GM12878 (cell line): Measurements from ENCODE around the gene CDC14A. TPM values are rescaled to one million over a fixed set of nuclear protein-coding genes. Genes with fewer than 3 reads are reported as not detected.

ENCODE experiments used
- ATAC-seq: fragments of 200-7000 bp; cut with Tn5 transposase; 3 replicates; pipeline ENCODE4 v1.9.1; 2020; ENCODE audit warnings: mild to moderate bottlenecking, moderate library complexity
- BruUV-seq: library from RNA; stranded (reverse); fragments of 400-500 nt; replicated peaks from 2 replicates; lab custom pipeline; 2021; lab: Mats Ljungman, UMichigan
- CTCF ChIA-PET: fragments of 300-600 bp; sonication (Branson Sonifier 250); formaldehyde crosslinking; extraction: SDS; loops from one replicate; lab custom pipeline; 2021; ENCODE audit warnings: inconsistent platforms; lab: Yijun Ruan, JAX
- POLR2A ChIA-PET: fragments of 350-600 bp; formaldehyde crosslinking; extraction: SDS; loops from one replicate; lab custom pipeline; 2021; ENCODE audit warnings: inconsistent platforms; lab: Charles Lee
- RAD21 ChIA-PET: fragments of 300-600 bp; sonication (Branson Sonifier 250); formaldehyde crosslinking; loops from one replicate; lab custom pipeline; 2023; ENCODE audit warnings: antibody characterized with exemption; ENCODE audit not compliant: unreplicated experiment; lab: Charles Lee
- SMC1A ChIA-PET: fragments of 300-600 bp; sonication (Branson Sonifier 250); formaldehyde crosslinking; loops from one replicate; lab custom pipeline; 2023; ENCODE audit not compliant: unreplicated experiment, uncharacterized antibody; lab: Charles Lee
- DNase-seq: peaks from one replicate; pipeline ENCODE4 v3.0.0-alpha.2; 2011; ENCODE audit warnings: low read depth, low spot score
- FAIRE-seq: peaks from 3 replicates; lab custom pipeline; 2011; peaks lifted over from hg19 to GRCh38; lab: Jason Lieb, UNC
- H2AFZ ChIP-seq: 2 replicates; pipeline ENCODE4 v1.6.0; 2011; ENCODE audit warnings: low read depth, low read length, control low read depth; ENCODE audit not compliant: control insufficient read depth
- H3K27ac ChIP-seq: 2 replicates; pipeline ENCODE4 v1.5.1; 2011; ENCODE audit warnings: control low read depth; ENCODE audit not compliant: control insufficient read depth, insufficient read depth
- H3K27me3 ChIP-seq, 2 experiments: replicated peaks in 1 of 2; 2 replicates each; pipeline versions ENCODE4 v1.6.0 to v1.6.1; 2011; ENCODE audit warnings: low read length in 1 of 2; ENCODE audit not compliant: control insufficient read depth in 2 of 2, insufficient read depth in 2 of 2
- H3K36me3 ChIP-seq, 2 experiments: 2 replicates each; pipeline ENCODE4 v1.5.1; 2011; ENCODE audit warnings: low read length in 1 of 2; ENCODE audit not compliant: control insufficient read depth in 2 of 2, insufficient read depth in 2 of 2
- H3K4me1 ChIP-seq: 2 replicates; pipeline ENCODE4 v1.6.1; 2011; ENCODE audit warnings: mild to moderate bottlenecking, low read length, moderate library complexity, mixed read lengths; ENCODE audit not compliant: control insufficient read depth, insufficient read depth
- H3K4me2 ChIP-seq: 2 replicates; pipeline ENCODE4 v1.6.0; 2011; ENCODE audit warnings: control low read depth; ENCODE audit not compliant: control insufficient read depth, insufficient read depth
- H3K4me3 ChIP-seq: fragments of 200-600 bp; sonication (generic); 2 replicates; pipeline ENCODE4 v1.5.1; 2016
- H3K79me2 ChIP-seq: 2 replicates; pipeline ENCODE4 v1.6.0; 2011; ENCODE audit warnings: low read length; ENCODE audit not compliant: control insufficient read depth, insufficient read depth
- H3K9ac ChIP-seq: 2 replicates; pipeline ENCODE4 v1.8.0; 2011; ENCODE audit warnings: low read length, control low read depth, mixed read lengths; ENCODE audit not compliant: control insufficient read depth, insufficient read depth
- H3K9me3 ChIP-seq: replicated peaks from 3 replicates; pipeline ENCODE4 v1.5.1; 2011; ENCODE audit warnings: mild to moderate bottlenecking, low read length; ENCODE audit not compliant: control insufficient read depth, insufficient read depth
- H4K20me1 ChIP-seq: 2 replicates; pipeline ENCODE4 v1.6.0; 2011; ENCODE audit not compliant: control insufficient read depth, insufficient read depth
- ASH2L ChIP-seq: fragments of 300-600, 200-600 bp; sonication (generic); IDR thresholded peaks from 2 replicates; pipeline ENCODE4 v1.6.1; 2017; ENCODE audit warnings: low read depth, mild to moderate bottlenecking, borderline replicate concordance
- EZH2 ChIP-seq: IDR thresholded peaks from 2 replicates; pipeline ENCODE4 v1.6.1; 2012; ENCODE audit warnings: low read depth, mild to moderate bottlenecking, control low read depth, inconsistent platforms, low read length, borderline replicate concordance; ENCODE audit not compliant: control insufficient read depth
- JUNB ChIP-seq: IDR thresholded peaks from 2 replicates; pipeline ENCODE4 v1.6.1; 2016; ENCODE audit warnings: antibody characterized with exemption, mild to moderate bottlenecking
- MEF2A ChIP-seq: IDR thresholded peaks from 2 replicates; pipeline ENCODE4 v1.6.1; 2011; ENCODE audit warnings: low read depth, mild to moderate bottlenecking, low read length, moderate library complexity; ENCODE audit not compliant: insufficient read depth
- NFXL1 ChIP-seq: fragments of 450-650 bp; IDR thresholded peaks from 2 replicates; pipeline ENCODE4 v1.6.1; 2017; ENCODE audit warnings: antibody characterized with exemption, mild to moderate bottlenecking, borderline replicate concordance
- PAX5 ChIP-seq: IDR thresholded peaks from 2 replicates; pipeline ENCODE4 v1.6.1; 2011; ENCODE audit warnings: low read depth, low read length, borderline replicate concordance
- SMC3 ChIP-seq: IDR thresholded peaks from 2 replicates; pipeline ENCODE4 v1.6.1; 2011; ENCODE audit warnings: low read length, improper control_type of control experiment, borderline replicate concordance
- TCF3 ChIP-seq: IDR thresholded peaks from 2 replicates; pipeline ENCODE4 v1.6.1; 2012; ENCODE audit warnings: low read depth, mild to moderate bottlenecking, low read length, borderline replicate concordance; ENCODE audit not compliant: insufficient read depth
- WGBS: methylation state at CpG from one replicate; pipeline ENCODE4 v1.1.6; 2016; ENCODE audit warnings: low lambda C conversion rate; ENCODE audit not compliant: insufficient replicate concordance, insufficient coverage; ENCODE audit errors: missing lambda C conversion rate; 5-methylcytosine and 5-hydroxymethylcytosine counted together
- in situ Hi-C: fragments of 300-500 bp; cut with MboI; formaldehyde crosslinking; loops from 9 replicates; pipeline ENCODE4 v1.14.3; 2018; ENCODE audit warnings: mixed read lengths
- intact Hi-C: fragments of 100-400 bp; cut with micrococcal nuclease; formaldehyde crosslinking; loops from one replicate; pipeline ENCODE4 v1.14.2; 2022; ENCODE audit not compliant: unreplicated experiment
- polyA plus RNA-seq, 11 experiments: library from polyadenylated mRNA; depleted of rRNA in 4 of 11; unstranded in 6 of 11; stranded (reverse) in 5 of 11; fragments of >200 nt; fragmentation: Nextera tagmentation in 4 of 11; fragmentation: Illumina TruSeq in 1 of 11; extraction: Ambion mirVana in 4 of 11; extraction: Trizol in 1 of 11; gene quantifications; 1 replicate in 1 of 11; 2 replicates in 10 of 11; pipeline versions ENCODE4 v1.2.1 to v1.2.3, GENCODE V29; 2011 to 2016; ENCODE audit warnings: inconsistent platforms in 2 of 11, missing spikeins in 2 of 11, low read depth in 1 of 11
- total RNA-seq, 4 experiments: library from RNA; depleted of rRNA in 3 of 4; stranded (reverse); fragments of >200 nt in 3 of 4; fragmentation: Illumina TruSeq in 1 of 4; extraction: Trizol in 1 of 4; gene quantifications; 2 replicates each; pipeline versions ENCODE4 v1.2.1 to v1.2.3, GENCODE V29; 2013 to 2021
- TF ChIP-seq, protein P1 (sequence below): IDR thresholded peaks from 2 replicates; pipeline ENCODE4 v1.6.1; 2012; ENCODE audit warnings: low read length, inconsistent platforms
- TF ChIP-seq, protein P2 (sequence below): IDR thresholded peaks from 2 replicates; pipeline ENCODE4 v1.6.1; 2011; ENCODE audit warnings: mild to moderate bottlenecking, low read depth, low read length, moderate library complexity; ENCODE audit not compliant: insufficient replicate concordance

CDC14A gene
- total and polyA plus RNA-seq, 10 of the 15 experiments (the other 5 are each of a cell fraction or from before 2014, with no cell fraction given), result 1.5 to 7.1 (median 5.5) TPM

DNA sequence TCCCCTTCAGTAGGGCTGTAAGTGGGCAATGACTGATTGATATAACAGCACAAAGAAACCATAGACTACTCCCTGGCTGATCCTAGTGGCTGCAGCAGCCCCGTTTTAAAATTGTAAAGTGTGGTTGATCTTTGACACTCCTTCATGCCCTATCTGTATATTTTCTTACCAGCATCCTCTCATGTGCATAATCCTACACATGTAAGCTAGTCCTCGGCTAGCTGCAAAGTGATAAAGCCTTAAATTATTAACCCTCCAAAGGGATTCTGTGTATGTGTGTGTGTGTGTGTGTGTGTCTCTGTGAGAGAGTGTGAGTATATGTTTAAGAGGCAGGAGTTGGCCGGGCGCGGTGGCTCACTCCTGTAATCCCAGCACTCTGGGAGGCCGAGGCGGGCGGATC is 30.8 kb upstream of the CDC14A start:
- TF ChIP-seq EZH2 (no peak), JUNB (no peak), NFXL1 (no peak), ASH2L (no peak), MEF2A (no peak), TCF3 (no peak), PAX5 (no peak), SMC3 (no peak)
- TF ChIP-seq, protein P1, sequence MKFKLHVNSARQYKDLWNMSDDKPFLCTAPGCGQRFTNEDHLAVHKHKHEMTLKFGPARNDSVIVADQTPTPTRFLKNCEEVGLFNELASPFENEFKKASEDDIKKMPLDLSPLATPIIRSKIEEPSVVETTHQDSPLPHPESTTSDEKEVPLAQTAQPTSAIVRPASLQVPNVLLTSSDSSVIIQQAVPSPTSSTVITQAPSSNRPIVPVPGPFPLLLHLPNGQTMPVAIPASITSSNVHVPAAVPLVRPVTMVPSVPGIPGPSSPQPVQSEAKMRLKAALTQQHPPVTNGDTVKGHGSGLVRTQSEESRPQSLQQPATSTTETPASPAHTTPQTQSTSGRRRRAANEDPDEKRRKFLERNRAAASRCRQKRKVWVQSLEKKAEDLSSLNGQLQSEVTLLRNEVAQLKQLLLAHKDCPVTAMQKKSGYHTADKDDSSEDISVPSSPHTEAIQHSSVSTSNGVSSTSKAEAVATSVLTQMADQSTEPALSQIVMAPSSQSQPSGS, result no peak
- TF ChIP-seq, protein P2, sequence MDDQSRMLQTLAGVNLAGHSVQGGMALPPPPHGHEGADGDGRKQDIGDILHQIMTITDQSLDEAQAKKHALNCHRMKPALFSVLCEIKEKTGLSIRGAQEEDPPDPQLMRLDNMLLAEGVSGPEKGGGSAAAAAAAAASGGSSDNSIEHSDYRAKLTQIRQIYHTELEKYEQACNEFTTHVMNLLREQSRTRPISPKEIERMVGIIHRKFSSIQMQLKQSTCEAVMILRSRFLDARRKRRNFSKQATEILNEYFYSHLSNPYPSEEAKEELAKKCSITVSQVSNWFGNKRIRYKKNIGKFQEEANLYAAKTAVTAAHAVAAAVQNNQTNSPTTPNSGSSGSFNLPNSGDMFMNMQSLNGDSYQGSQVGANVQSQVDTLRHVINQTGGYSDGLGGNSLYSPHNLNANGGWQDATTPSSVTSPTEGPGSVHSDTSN, result no peak
- Histone ChIP-seq H3K79me2 (no peaks in the 10 kb centered on the region), H3K36me3 (no peaks in the 10 kb centered on the region), H3K9ac (no peak overlapping the region), H3K27me3 (no peaks in the 10 kb centered on the region), H3K4me1 (no peaks in the 10 kb centered on the region), H3K4me3 (no peak overlapping the region), H3K9me3 (no peaks in the 10 kb centered on the region; the same call in 2 of the 3 replicates), H3K27ac (no peak overlapping the region), H2AFZ (no peak overlapping the region), H4K20me1 (no peaks in the 10 kb centered on the region), H3K4me2 (no peak overlapping the region)
- in situ Hi-C loops, result no loop called here
- ChIA-PET CTCF (no interaction called here), RAD21 (no interaction called here), SMC1A (no interaction called here), POLR2A (no interaction called here)
- WGBS, result 92% methylated on average over 8 of the region's 8 CpGs
- intact Hi-C loops, result no loop called here
- DNase-seq (no peak), ATAC-seq (no peak), FAIRE-seq (no peak)
- BruUV-seq, result no TSS peak
